ENCODE results near the gene KLHL42.
A peak's percentile ranks its signal among the peaks of the same experiment; 100 is the strongest.

The KLHL42 gene

GRCh38 chr12:27818401-27818918, 38.4 kb downstream of the KLHL42 start:
- FAIRE-seq (no peak), DNase-seq (ENCODE audit: insufficient read length, low spot score) (no peak)
- TF ChIP-seq, protein P1, sequence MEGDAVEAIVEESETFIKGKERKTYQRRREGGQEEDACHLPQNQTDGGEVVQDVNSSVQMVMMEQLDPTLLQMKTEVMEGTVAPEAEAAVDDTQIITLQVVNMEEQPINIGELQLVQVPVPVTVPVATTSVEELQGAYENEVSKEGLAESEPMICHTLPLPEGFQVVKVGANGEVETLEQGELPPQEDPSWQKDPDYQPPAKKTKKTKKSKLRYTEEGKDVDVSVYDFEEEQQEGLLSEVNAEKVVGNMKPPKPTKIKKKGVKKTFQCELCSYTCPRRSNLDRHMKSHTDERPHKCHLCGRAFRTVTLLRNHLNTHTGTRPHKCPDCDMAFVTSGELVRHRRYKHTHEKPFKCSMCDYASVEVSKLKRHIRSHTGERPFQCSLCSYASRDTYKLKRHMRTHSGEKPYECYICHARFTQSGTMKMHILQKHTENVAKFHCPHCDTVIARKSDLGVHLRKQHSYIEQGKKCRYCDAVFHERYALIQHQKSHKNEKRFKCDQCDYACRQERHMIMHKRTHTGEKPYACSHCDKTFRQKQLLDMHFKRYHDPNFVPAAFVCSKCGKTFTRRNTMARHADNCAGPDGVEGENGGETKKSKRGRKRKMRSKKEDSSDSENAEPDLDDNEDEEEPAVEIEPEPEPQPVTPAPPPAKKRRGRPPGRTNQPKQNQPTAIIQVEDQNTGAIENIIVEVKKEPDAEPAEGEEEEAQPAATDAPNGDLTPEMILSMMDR (IDR thresholded peaks at IDR 0.05; ENCODE audit: insufficient read depth, missing control alignments): no peak

GRCh38 chr12:27820564-27820963, 40.5 kb downstream of the KLHL42 start:
- FAIRE-seq (no peak), DNase-seq (ENCODE audit: insufficient read length, low spot score) (no peak)
- TF ChIP-seq, protein P1 (IDR thresholded peaks at IDR 0.05; ENCODE audit: insufficient read depth, missing control alignments): no peak

GRCh38 chr12:27821259-27821973, 41.4 kb downstream of the KLHL42 start:
- DNase-seq (ENCODE audit: insufficient read length, low spot score) (peak; percentile 22), FAIRE-seq (peak; percentile 44)
- TF ChIP-seq, protein P1 (IDR thresholded peaks at IDR 0.05; ENCODE audit: insufficient read depth, missing control alignments): peak; percentile 69

GRCh38 chr12:27822076-27822712, 42.2 kb downstream of the KLHL42 start:
- FAIRE-seq (no peak), DNase-seq (ENCODE audit: insufficient read length, low spot score) (no peak)
- TF ChIP-seq, protein P1 (IDR thresholded peaks at IDR 0.05; ENCODE audit: insufficient read depth, missing control alignments): no peak

- TF ChIP-seq, protein P1 (IDR thresholded peaks at IDR 0.05; ENCODE audit: insufficient read depth, missing control alignments): no peak
- DNase-seq (ENCODE audit: insufficient read length, low spot score) (no peak), FAIRE-seq (no peak)
Measured at GRCh38 chr12:27823038-27823437, 43.0 kb downstream of the KLHL42 start.

GRCh38 chr12:27824126-27824842, 44.3 kb downstream of the KLHL42 start:
- TF ChIP-seq, protein P1 (IDR thresholded peaks at IDR 0.05; ENCODE audit: insufficient read depth, missing control alignments): no peak
- FAIRE-seq (no peak), DNase-seq (ENCODE audit: insufficient read length, low spot score) (no peak)
